ENCODE measurements around the gene HDAC9.

The HDAC9 gene

GRCh38 chr7:18873734-18874336 is 378.3 kb downstream of the HDAC9 start:
- TF ChIP-seq ZFX (IDR thresholded peaks at IDR 0.05; ENCODE audit: borderline replicate concordance) (no peak), CTCF (IDR thresholded peaks at IDR 0.05) (peak; percentile 56)
- H3K27ac ChIP-seq, result no peak overlapping the region

GRCh38 chr7:18874880-18875279 is 379.3 kb downstream of the HDAC9 start:
- no peak overlapping the region for H3K27ac ChIP-seq
- TF ChIP-seq CTCF (IDR thresholded peaks at IDR 0.05) (no peak), ZFX (IDR thresholded peaks at IDR 0.05; ENCODE audit: borderline replicate concordance) (no peak)

- TF ChIP-seq ZFX (IDR thresholded peaks at IDR 0.05; ENCODE audit: borderline replicate concordance) (no peak), CTCF (IDR thresholded peaks at IDR 0.05) (no peak)
- H3K27ac ChIP-seq, result no peak overlapping the region
These were observed 382.3 kb downstream of the HDAC9 start for GRCh38 chr7:18877874-18878273.

GRCh38 chr7:18886832-18887231 is 391.3 kb downstream of the HDAC9 start:
- TF ChIP-seq CTCF (IDR thresholded peaks at IDR 0.05), result no peak
- TF ChIP-seq ZFX (IDR thresholded peaks at IDR 0.05; ENCODE audit: borderline replicate concordance), result no peak

GRCh38 chr7:18889436-18889835 is 393.9 kb downstream of the HDAC9 start:
- no peak for TF ChIP-seq ZFX (IDR thresholded peaks at IDR 0.05; ENCODE audit: borderline replicate concordance)
- TF ChIP-seq CTCF (IDR thresholded peaks at IDR 0.05), result no peak
- no peak overlapping the region for H3K27ac ChIP-seq

More at GRCh38 chr7:18886832-18887231, 391.3 kb downstream of the HDAC9 start:
- H3K27ac ChIP-seq, result no peak overlapping the region

- H3K27ac ChIP-seq, result no peak overlapping the region
These were observed 394.6 kb downstream of the HDAC9 start for GRCh38 chr7:18890134-18890533.

GRCh38 chr7:18890885-18891621 is 395.5 kb downstream of the HDAC9 start:
- H3K27ac ChIP-seq, result no peak overlapping the region
- TF ChIP-seq ZFX (IDR thresholded peaks at IDR 0.05; ENCODE audit: borderline replicate concordance), result no peak

More at GRCh38 chr7:18890134-18890533, 394.6 kb downstream of the HDAC9 start:
- TF ChIP-seq ZFX (IDR thresholded peaks at IDR 0.05; ENCODE audit: borderline replicate concordance), result no peak

GRCh38 chr7:18893156-18893555 is 397.6 kb downstream of the HDAC9 start:
- no peak overlapping the region for H3K27ac ChIP-seq
- TF ChIP-seq CTCF (IDR thresholded peaks at IDR 0.05) (no peak), ZFX (IDR thresholded peaks at IDR 0.05; ENCODE audit: borderline replicate concordance) (no peak)

Data from 22Rv1 (cell line).